ENCODE measurements around the gene FAM184B.

- no peak for TF ChIP-seq CTCF (IDR thresholded peaks at IDR 0.05)
- no peak for TF ChIP-seq TP53 (CRISPR knock-in tag; IDR thresholded peaks at IDR 0.05)
- TF ChIP-seq RFX5 (IDR thresholded peaks at IDR 0.05) = no peak
- no peak for TF ChIP-seq HMGXB4 (CRISPR knock-in tag; IDR thresholded peaks at IDR 0.05; ENCODE audit: borderline replicate concordance)
- no peak for TF ChIP-seq POLR2A (IDR thresholded peaks at IDR 0.05; ENCODE audit: low read length)
- no peak for TF ChIP-seq CHD4 (IDR thresholded peaks at IDR 0.05; ENCODE audit: borderline replicate concordance)
- no peak for TF ChIP-seq FOSL2 (IDR thresholded peaks at IDR 0.05)
- TF ChIP-seq FOSL2 (CRISPR knock-in tag; IDR thresholded peaks at IDR 0.05) = no peak
Measured at GRCh38 chr4:17770845-17771244, 10.6 kb downstream of the FAM184B start.
